Vagina (tissue), 2 donors: Measurements from ENCODE around the gene WIPF2. TPM values are rescaled to one million over a fixed set of nuclear protein-coding genes. Genes with fewer than 3 reads are reported as not detected.

Source experiments
- DNase-seq, 2 donors: peaks; one replicate each; pipeline ENCODE4 v3.0.0-alpha.2; 2017; ENCODE audit errors: extremely low spot score in 2 of 2
- H3K27ac ChIP-seq: fragments of 200-600 bp; sonication (generic); one replicate; pipeline ENCODE4 v1.5.1; 2019
- H3K27me3 ChIP-seq: fragments of 200-600 bp; sonication (generic); one replicate; pipeline ENCODE4 v1.5.1; 2019
- H3K36me3 ChIP-seq, 2 donors: fragments of 200-600 bp; sonication (generic); one replicate each; pipeline ENCODE4 v1.5.1; 2017 to 2019
- H3K4me1 ChIP-seq: fragments of 200-600 bp; sonication (generic); one replicate; pipeline ENCODE4 v1.5.1; 2019
- H3K4me3 ChIP-seq, 2 donors: fragments of 200-600 bp; sonication (generic); 1 replicate in 1 of 2; 2 replicates in 1 of 2; pipeline ENCODE4 v1.5.1; 2016 to 2019
- H3K9me3 ChIP-seq: fragments of 200-600 bp; sonication (generic); one replicate; pipeline ENCODE4 v1.5.1; 2019
- CTCF ChIP-seq, 3 experiments: fragments of 450-650 bp in 2 of 3; fragments of 200-600 bp in 1 of 3; sonication (generic) in 1 of 3; IDR thresholded peaks; one replicate each; pipeline ENCODE4 v1.5.1; 2017 to 2019; ENCODE audit warnings: antibody characterized with exemption in 3 of 3, mild to moderate bottlenecking in 2 of 3, moderate library complexity in 2 of 3
- POLR2A ChIP-seq, 2 donors: fragments of 450-650 bp; IDR thresholded peaks; one replicate each; pipeline ENCODE4 v1.6.1; 2017; ENCODE audit warnings: antibody characterized with exemption in 2 of 2, mild to moderate bottlenecking in 2 of 2, moderate library complexity in 2 of 2
- POLR2AphosphoS5 ChIP-seq, 2 donors: sonication (generic); formaldehyde crosslinking; IDR thresholded peaks; one replicate each; pipeline ENCODE4 v1.9.0; 2017; ENCODE audit warnings: antibody characterized with exemption in 2 of 2, mild to moderate bottlenecking in 2 of 2, low read depth in 1 of 2; ENCODE audit not compliant: insufficient read depth in 1 of 2
- intact Hi-C: fragments of 100-400 bp; cut with DNase I; formaldehyde crosslinking; loops from one replicate; pipeline ENCODE4 v1.15.1; 2023
- total RNA-seq: library from RNA; depleted of rRNA; stranded (reverse); fragments of >200 nt; gene quantifications from one replicate; pipeline ENCODE4 v1.2.3, GENCODE V29; 2016

Gene WIPF2
- total RNA-seq, 1 donor from 2014 or later = 10.6 TPM

- peaks cover 12% of the 10 kb centered on the region for H3K4me1 ChIP-seq
- H3K27me3 ChIP-seq = no peaks in the 10 kb centered on the region
Measured at GRCh38 chr17:40182606-40183005, 36.5 kb upstream of the WIPF2 start.

GRCh38 chr17:40187238-40187637, 31.9 kb upstream of the WIPF2 start:
- DNase-seq = no peak
- peaks cover 10% of the 10 kb centered on the region for H3K4me1 ChIP-seq
- H3K9me3 ChIP-seq = no peaks in the 10 kb centered on the region
- no peak for TF ChIP-seq POLR2A (IDR thresholded peaks at IDR 0.05)
- no peak for TF ChIP-seq POLR2AphosphoS5 (IDR thresholded peaks at IDR 0.05; ENCODE audit: insufficient read depth in 1 of 2, low read depth in 1 of 2)
- TF ChIP-seq CTCF (IDR thresholded peaks at IDR 0.05) = no peak
- no peak overlapping the region for H3K4me3 ChIP-seq
- no peaks in the 10 kb centered on the region for H3K27me3 ChIP-seq
- intact Hi-C loops = no loop called here
- peaks cover 0 to 4% of the 10 kb centered on the region in 2 donors for H3K36me3 ChIP-seq
- H3K27ac ChIP-seq = no peak overlapping the region

More at GRCh38 chr17:40182606-40183005, 36.5 kb upstream of the WIPF2 start:
- intact Hi-C loops = no loop called here
- Histone ChIP-seq H3K4me3 (no peak overlapping the region), H3K9me3 (no peaks in the 10 kb centered on the region), H3K36me3 (no peaks in the 10 kb centered on the region), H3K27ac (no peak overlapping the region)
- DNase-seq = no peak
- TF ChIP-seq POLR2A (IDR thresholded peaks at IDR 0.05) (no peak), CTCF (IDR thresholded peaks at IDR 0.05) (no peak), POLR2AphosphoS5 (IDR thresholded peaks at IDR 0.05; ENCODE audit: insufficient read depth in 1 of 2, low read depth in 1 of 2) (no peak)

- TF ChIP-seq POLR2A (IDR thresholded peaks at IDR 0.05) = no peak
- TF ChIP-seq POLR2AphosphoS5 (IDR thresholded peaks at IDR 0.05; ENCODE audit: insufficient read depth in 1 of 2, low read depth in 1 of 2) = no peak
- no peak for TF ChIP-seq CTCF (IDR thresholded peaks at IDR 0.05)
- no peak overlapping the region for H3K4me3 ChIP-seq
- peaks cover 10% of the 10 kb centered on the region for H3K4me1 ChIP-seq
- H3K36me3 ChIP-seq = peaks cover 0 to 4% of the 10 kb centered on the region in 2 donors
- H3K9me3 ChIP-seq = no peaks in the 10 kb centered on the region
- intact Hi-C loops = no loop called here
- no peak overlapping the region for H3K27ac ChIP-seq
- no peak for DNase-seq
- no peaks in the 10 kb centered on the region for H3K27me3 ChIP-seq
Measured at GRCh38 chr17:40188694-40189093, 30.4 kb upstream of the WIPF2 start.

- no peak for DNase-seq
- TF ChIP-seq POLR2AphosphoS5 (IDR thresholded peaks at IDR 0.05; ENCODE audit: insufficient read depth in 1 of 2, low read depth in 1 of 2) = peak in 1 of 2 donors; percentile 13
- TF ChIP-seq POLR2A (IDR thresholded peaks at IDR 0.05) = no peak
- Histone ChIP-seq H3K4me1 (peaks cover 15% of the 10 kb centered on the region), H3K27me3 (no peaks in the 10 kb centered on the region), H3K4me3 (peak overlapping the region; percentile 54 to 61), H3K9me3 (no peaks in the 10 kb centered on the region), H3K27ac (peak overlapping the region; percentile 82), H3K36me3 (peaks cover 0 to 4% of the 10 kb centered on the region in 2 donors)
- intact Hi-C loops = no loop called here
Measured at GRCh38 chr17:40190197-40191021, 28.7 kb upstream of the WIPF2 start.

GRCh38 chr17:40191237-40192208, 27.6 kb upstream of the WIPF2 start:
- no peak for DNase-seq
- intact Hi-C loops = no loop called here
- Histone ChIP-seq H3K4me3 (peak overlapping the region; percentile 54 to 61), H3K27ac (peak overlapping the region; percentile 82), H3K9me3 (no peaks in the 10 kb centered on the region), H3K27me3 (no peaks in the 10 kb centered on the region), H3K36me3 (peaks cover 0 to 4% of the 10 kb centered on the region in 2 donors), H3K4me1 (peaks cover 15% of the 10 kb centered on the region)
- TF ChIP-seq POLR2A (IDR thresholded peaks at IDR 0.05) (no peak), CTCF (IDR thresholded peaks at IDR 0.05) (peak; percentile 37 to 71 (median 57)), POLR2AphosphoS5 (IDR thresholded peaks at IDR 0.05; ENCODE audit: insufficient read depth in 1 of 2, low read depth in 1 of 2) (peak in 1 of 2 donors; percentile 75)
